ENCODE results near the gene KRTAP1-1. TPM values are rescaled to one million over a fixed set of nuclear protein-coding genes. Genes with fewer than 3 reads are reported as not detected.

KRTAP1-1 gene
- total RNA-seq, 2 donors from 2014 or later, result 1.4 TPM; not detected in 1

GRCh38 chr17:41019415-41019814, 21.8 kb downstream of the KRTAP1-1 start:
- Histone ChIP-seq H3K36me3 (no peaks in the 10 kb centered on the region), H3K9me3 (no peaks in the 10 kb centered on the region), H3K27me3 (replicated peaks; ENCODE audit: insufficient read depth) (no peaks in the 10 kb centered on the region), H3K4me3 (no peak overlapping the region), H3K27ac (no peak overlapping the region), H3K4me1 (replicated peaks) (no peaks in the 10 kb centered on the region)
- TF ChIP-seq, protein P1, sequence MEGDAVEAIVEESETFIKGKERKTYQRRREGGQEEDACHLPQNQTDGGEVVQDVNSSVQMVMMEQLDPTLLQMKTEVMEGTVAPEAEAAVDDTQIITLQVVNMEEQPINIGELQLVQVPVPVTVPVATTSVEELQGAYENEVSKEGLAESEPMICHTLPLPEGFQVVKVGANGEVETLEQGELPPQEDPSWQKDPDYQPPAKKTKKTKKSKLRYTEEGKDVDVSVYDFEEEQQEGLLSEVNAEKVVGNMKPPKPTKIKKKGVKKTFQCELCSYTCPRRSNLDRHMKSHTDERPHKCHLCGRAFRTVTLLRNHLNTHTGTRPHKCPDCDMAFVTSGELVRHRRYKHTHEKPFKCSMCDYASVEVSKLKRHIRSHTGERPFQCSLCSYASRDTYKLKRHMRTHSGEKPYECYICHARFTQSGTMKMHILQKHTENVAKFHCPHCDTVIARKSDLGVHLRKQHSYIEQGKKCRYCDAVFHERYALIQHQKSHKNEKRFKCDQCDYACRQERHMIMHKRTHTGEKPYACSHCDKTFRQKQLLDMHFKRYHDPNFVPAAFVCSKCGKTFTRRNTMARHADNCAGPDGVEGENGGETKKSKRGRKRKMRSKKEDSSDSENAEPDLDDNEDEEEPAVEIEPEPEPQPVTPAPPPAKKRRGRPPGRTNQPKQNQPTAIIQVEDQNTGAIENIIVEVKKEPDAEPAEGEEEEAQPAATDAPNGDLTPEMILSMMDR (IDR thresholded peaks at IDR 0.05), result no peak
- TF ChIP-seq POLR2AphosphoS5 (IDR thresholded peaks at IDR 0.05) (no peak), POLR2A (IDR thresholded peaks at IDR 0.05) (no peak)
- WGBS, result 92% methylated on average over 3 of the region's 3 CpGs
- intact Hi-C loops (cut with DNase I), result no loop called here
- no peak for DNase-seq (ENCODE audit: low spot score)

GRCh38 chr17:41018541-41018940, 22.7 kb downstream of the KRTAP1-1 start:
- WGBS, result 77% methylated on average over 3 of the region's 3 CpGs
- DNase-seq (ENCODE audit: low spot score), result no peak
- Histone ChIP-seq H3K36me3 (no peaks in the 10 kb centered on the region), H3K27me3 (replicated peaks; ENCODE audit: insufficient read depth) (no peaks in the 10 kb centered on the region), H3K27ac (no peak overlapping the region), H3K4me1 (replicated peaks) (no peaks in the 10 kb centered on the region), H3K9me3 (no peaks in the 10 kb centered on the region), H3K4me3 (no peak overlapping the region)
- intact Hi-C loops (cut with DNase I), result no loop called here
- TF ChIP-seq POLR2AphosphoS5 (IDR thresholded peaks at IDR 0.05), result no peak
- TF ChIP-seq, protein P1 (IDR thresholded peaks at IDR 0.05), result no peak
- no peak for TF ChIP-seq POLR2A (IDR thresholded peaks at IDR 0.05)

GRCh38 chr17:41016578-41017215, 24.6 kb downstream of the KRTAP1-1 start:
- no peaks in the 10 kb centered on the region for H3K36me3 ChIP-seq
- 88% methylated on average over 13 of the region's 13 CpGs for WGBS
- no peak overlapping the region for H3K27ac ChIP-seq
- no peaks in the 10 kb centered on the region for H3K27me3 ChIP-seq (replicated peaks; ENCODE audit: insufficient read depth)
- H3K4me3 ChIP-seq, result no peak overlapping the region
- H3K4me1 ChIP-seq (replicated peaks), result no peaks in the 10 kb centered on the region
- no peaks in the 10 kb centered on the region for H3K9me3 ChIP-seq
- no peak for DNase-seq (ENCODE audit: low spot score)
- intact Hi-C loops (cut with DNase I), result no loop called here
- TF ChIP-seq, protein P1 (IDR thresholded peaks at IDR 0.05), result no peak
- TF ChIP-seq POLR2A (IDR thresholded peaks at IDR 0.05) (no peak), POLR2AphosphoS5 (IDR thresholded peaks at IDR 0.05) (no peak)

DNA sequence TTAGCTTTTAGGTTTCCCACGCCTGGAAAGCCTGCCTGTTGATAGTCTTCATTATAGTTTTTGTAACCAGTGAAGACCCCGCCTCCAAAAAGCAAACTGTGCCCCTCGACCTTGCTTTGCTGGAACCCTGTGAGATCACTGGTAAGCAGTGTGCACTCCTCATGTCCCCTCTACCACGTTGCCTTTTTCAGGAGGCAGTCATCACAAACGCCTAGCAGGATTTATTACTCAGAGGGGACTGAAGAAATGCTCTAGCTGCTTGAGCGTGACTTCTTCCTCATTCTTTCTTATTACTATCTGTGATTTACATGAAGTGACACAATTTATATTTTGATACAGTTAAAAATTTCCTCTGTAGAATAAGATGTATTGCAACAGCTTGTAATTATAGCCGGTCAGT, 25.8 kb downstream of the KRTAP1-1 start:
- 77% methylated on average over 7 of the region's 7 CpGs for WGBS
- Histone ChIP-seq H3K27ac (no peak overlapping the region), H3K4me1 (replicated peaks) (no peaks in the 10 kb centered on the region), H3K4me3 (no peak overlapping the region), H3K36me3 (no peaks in the 10 kb centered on the region), H3K27me3 (replicated peaks; ENCODE audit: insufficient read depth) (no peaks in the 10 kb centered on the region), H3K9me3 (no peaks in the 10 kb centered on the region)
- intact Hi-C loops (cut with DNase I), result no loop called here
- TF ChIP-seq POLR2A (IDR thresholded peaks at IDR 0.05) (no peak), POLR2AphosphoS5 (IDR thresholded peaks at IDR 0.05) (no peak)
- TF ChIP-seq, protein P1 (IDR thresholded peaks at IDR 0.05), result no peak
- DNase-seq (ENCODE audit: low spot score), result no peak

GRCh38 chr17:41013606-41014005, 27.6 kb downstream of the KRTAP1-1 start:
- H3K36me3 ChIP-seq, result no peaks in the 10 kb centered on the region
- intact Hi-C loops (cut with DNase I), result no loop called here
- H3K4me1 ChIP-seq (replicated peaks), result no peaks in the 10 kb centered on the region
- no peak overlapping the region for H3K27ac ChIP-seq
- H3K9me3 ChIP-seq, result no peaks in the 10 kb centered on the region
- H3K27me3 ChIP-seq (replicated peaks; ENCODE audit: insufficient read depth), result no peaks in the 10 kb centered on the region
- 17% methylated on average over 1 of the region's 1 CpG for WGBS
- no peak overlapping the region for H3K4me3 ChIP-seq
- TF ChIP-seq, protein P1 (IDR thresholded peaks at IDR 0.05), result no peak
- TF ChIP-seq POLR2A (IDR thresholded peaks at IDR 0.05) (no peak), POLR2AphosphoS5 (IDR thresholded peaks at IDR 0.05) (no peak)
- DNase-seq (ENCODE audit: low spot score), result no peak

Measured in prostate gland (tissue), 2 donors.